EL (cell line): ENCODE data around the gene ZNF587B.
A peak's percentile ranks its signal among the peaks of the same experiment; 100 is the strongest.
"Not testable (repeated sequence)": the region's sequence is repeated elsewhere in the genome, so short reads cannot be mapped to it uniquely, and the experiment has no call there.

Experiments used
- DNase-seq: peaks from one replicate; pipeline ENCODE4 v3.0.0-alpha.2; 2016

ZNF587B gene

GRCh38 chr19:57819475-57820148 is 10.5 kb upstream of the ZNF587B start:
- peak; percentile 93 for DNase-seq

- no peak for DNase-seq
These were observed 9.5 kb upstream of the ZNF587B start for GRCh38 chr19:57820599-57820998.

GRCh38 chr19:57821095-57821494 is 9.0 kb upstream of the ZNF587B start:
- DNase-seq = not testable (repeated sequence)

- DNase-seq = not testable (repeated sequence)
These were observed 8.6 kb upstream of the ZNF587B start for GRCh38 chr19:57821501-57821900.

- not testable (repeated sequence) for DNase-seq
These were observed 6.9 kb upstream of the ZNF587B start for GRCh38 chr19:57823155-57823554.

- DNase-seq = not testable (repeated sequence)
These were observed 6.5 kb upstream of the ZNF587B start for GRCh38 chr19:57823608-57824007.

- no peak for DNase-seq
These were observed 4.6 kb upstream of the ZNF587B start for GRCh38 chr19:57825511-57825910.

GRCh38 chr19:57829316-57829715 is 783 bp upstream of the ZNF587B start:
- DNase-seq = no peak

- not testable (repeated sequence) for DNase-seq
These were observed 6.9 kb downstream of the ZNF587B start for GRCh38 chr19:57836991-57837390.

- DNase-seq = not testable (repeated sequence)
These were observed 8.6 kb downstream of the ZNF587B start for GRCh38 chr19:57838622-57839191.

- no peak for DNase-seq
These were observed 11.1 kb downstream of the ZNF587B start for GRCh38 chr19:57841122-57841763.

GRCh38 chr19:57847164-57847563 is 17.1 kb downstream of the ZNF587B start:
- not testable (repeated sequence) for DNase-seq

GRCh38 chr19:57849162-57849665 is 19.1 kb downstream of the ZNF587B start:
- not testable (repeated sequence) for DNase-seq

GRCh38 chr19:57849666-57850473 is 19.8 kb downstream of the ZNF587B start, which contains the start of gene ZNF587:
Gene ZNF587, plus strand, starts transcription at chr19:57849859. Its CDS starts 180 bp downstream, at chr19:57850039.
- DNase-seq = peak; percentile 85

- DNase-seq = peak; percentile 53
These were observed 20.5 kb downstream of the ZNF587B start for GRCh38 chr19:57850553-57851017.

GRCh38 chr19:57851812-57852603 is 21.9 kb downstream of the ZNF587B start:
- DNase-seq = not testable (repeated sequence)

- not testable (repeated sequence) for DNase-seq
These were observed 24.0 kb downstream of the ZNF587B start for GRCh38 chr19:57854117-57854516.

- not testable (repeated sequence) for DNase-seq
These were observed 32.3 kb downstream of the ZNF587B start for GRCh38 chr19:57862351-57862750.

GRCh38 chr19:57867868-57868492 is 37.9 kb downstream of the ZNF587B start:
- no peak for DNase-seq

GRCh38 chr19:57869655-57870054 is 39.6 kb downstream of the ZNF587B start:
- DNase-seq = not testable (repeated sequence)

GRCh38 chr19:57870225-57870624 is 40.1 kb downstream of the ZNF587B start:
- DNase-seq = no peak
